ENCODE measurements around the gene MRFAP1L1. TPM values are rescaled to one million over a fixed set of nuclear protein-coding genes. Genes with fewer than 3 reads are reported as not detected.

The MRFAP1L1 gene
- total RNA-seq, 1 donor from 2014 or later = 69.3 TPM

DNA sequence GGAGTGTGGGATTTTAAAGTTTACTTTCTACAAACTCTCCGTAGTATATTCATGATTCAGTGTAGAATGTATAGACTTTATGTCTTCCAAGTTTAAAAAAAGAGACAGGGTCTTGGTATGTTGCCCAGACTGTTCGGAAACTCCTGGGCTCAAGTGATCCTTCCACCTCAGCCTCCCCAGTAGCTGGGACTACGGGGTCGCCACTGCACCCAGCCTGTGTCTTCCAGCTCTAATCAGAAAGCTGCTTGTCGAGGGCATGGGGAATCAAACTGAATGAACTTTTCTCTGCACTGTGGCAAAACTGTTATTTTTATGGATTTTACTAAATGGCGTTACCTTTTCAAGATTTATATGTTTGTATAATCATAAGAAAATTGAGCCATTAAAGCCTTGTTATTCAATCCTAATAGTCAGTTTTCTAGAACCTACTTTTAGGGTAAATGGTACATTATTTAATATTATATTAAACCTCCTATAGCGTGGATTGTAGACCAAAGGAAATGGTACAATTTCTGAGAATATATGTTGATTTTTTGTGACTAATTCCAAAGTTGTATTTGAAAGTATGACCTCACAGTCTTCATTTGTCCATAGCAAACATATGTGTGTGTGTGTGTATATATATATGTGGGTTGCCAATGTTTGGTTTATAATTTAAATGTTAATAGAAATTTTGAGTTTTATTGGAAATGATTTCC is 7.4 kb upstream of the MRFAP1L1 start:
- peak overlapping the region; percentile 92 for H3K4me3 Mint-ChIP-seq (ENCODE audit: low read depth)
- H3K27ac Mint-ChIP-seq = peak overlapping the region; percentile 93
- no peak for DNase-seq (ENCODE audit: low spot score, unreplicated experiment)

DNA sequence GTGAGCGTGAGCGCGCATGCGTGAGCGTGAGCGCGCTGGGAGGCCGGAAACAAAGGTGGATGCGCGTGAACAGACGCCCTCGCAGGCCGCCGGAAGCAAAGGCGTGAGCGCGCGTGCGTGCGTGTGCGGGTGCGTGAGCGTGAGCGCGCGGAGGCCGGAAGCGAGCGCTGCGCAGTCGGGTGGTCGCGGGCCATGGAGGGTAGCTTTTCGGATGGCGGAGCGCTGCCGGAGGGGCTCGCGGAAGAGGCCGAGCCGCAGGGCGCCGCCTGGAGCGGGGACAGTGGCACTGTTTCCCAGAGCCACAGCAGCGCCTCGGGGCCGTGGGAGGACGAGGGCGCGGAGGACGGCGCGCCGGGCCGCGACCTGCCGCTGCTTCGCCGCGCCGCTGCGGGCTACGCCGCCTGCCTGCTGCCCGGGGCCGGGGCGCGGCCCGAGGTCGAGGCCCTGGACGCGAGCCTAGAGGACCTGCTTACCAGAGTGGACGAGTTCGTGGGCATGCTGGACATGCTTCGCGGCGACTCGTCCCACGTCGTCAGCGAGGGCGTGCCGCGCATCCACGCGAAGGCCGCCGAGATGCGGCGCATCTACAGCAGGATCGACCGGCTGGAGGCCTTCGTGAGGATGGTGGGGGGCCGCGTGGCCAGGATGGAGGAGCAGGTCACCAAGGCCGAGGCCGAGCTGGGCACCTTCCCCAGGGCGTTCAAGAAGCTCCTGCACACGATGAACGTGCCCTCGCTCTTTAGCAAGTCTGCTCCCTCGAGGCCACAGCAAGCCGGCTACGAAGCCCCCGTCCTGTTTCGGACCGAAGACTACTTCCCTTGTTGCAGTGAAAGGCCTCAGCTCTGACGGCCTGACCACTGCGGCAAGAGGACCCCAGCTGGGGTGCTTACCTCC is 6.6 kb upstream of the MRFAP1L1 start, which contains the start of gene BLOC1S4:
TSS of gene BLOC1S4 (plus strand) at position 157 of the 894 bp plus-strand sequence. CDS start at position 193, 36 bp downstream.
- Mint-ChIP-seq H3K4me3 (ENCODE audit: low read depth) (peak within 1 kb of the TSS; percentile 92), H3K27ac (peak within 1 kb of the TSS; percentile 93), H3K4me1 (ENCODE audit: low read depth) (peaks cover 18% of the 10 kb centered on the region), H3K36me3 (ENCODE audit: insufficient read depth) (peaks cover 3% of the 10 kb centered on the region), H3K27me3 (peaks cover 9% of the 10 kb centered on the region), H3K9me3 (ENCODE audit: low read depth) (no peaks in the 10 kb centered on the region)
- TF ChIP-seq, protein P1, sequence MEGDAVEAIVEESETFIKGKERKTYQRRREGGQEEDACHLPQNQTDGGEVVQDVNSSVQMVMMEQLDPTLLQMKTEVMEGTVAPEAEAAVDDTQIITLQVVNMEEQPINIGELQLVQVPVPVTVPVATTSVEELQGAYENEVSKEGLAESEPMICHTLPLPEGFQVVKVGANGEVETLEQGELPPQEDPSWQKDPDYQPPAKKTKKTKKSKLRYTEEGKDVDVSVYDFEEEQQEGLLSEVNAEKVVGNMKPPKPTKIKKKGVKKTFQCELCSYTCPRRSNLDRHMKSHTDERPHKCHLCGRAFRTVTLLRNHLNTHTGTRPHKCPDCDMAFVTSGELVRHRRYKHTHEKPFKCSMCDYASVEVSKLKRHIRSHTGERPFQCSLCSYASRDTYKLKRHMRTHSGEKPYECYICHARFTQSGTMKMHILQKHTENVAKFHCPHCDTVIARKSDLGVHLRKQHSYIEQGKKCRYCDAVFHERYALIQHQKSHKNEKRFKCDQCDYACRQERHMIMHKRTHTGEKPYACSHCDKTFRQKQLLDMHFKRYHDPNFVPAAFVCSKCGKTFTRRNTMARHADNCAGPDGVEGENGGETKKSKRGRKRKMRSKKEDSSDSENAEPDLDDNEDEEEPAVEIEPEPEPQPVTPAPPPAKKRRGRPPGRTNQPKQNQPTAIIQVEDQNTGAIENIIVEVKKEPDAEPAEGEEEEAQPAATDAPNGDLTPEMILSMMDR (IDR thresholded peaks at IDR 0.05; ENCODE audit: unreplicated experiment) = peak; percentile 29
- peak; percentile 80 for DNase-seq (ENCODE audit: low spot score, unreplicated experiment)

More for the DNA sequence above, 7.4 kb upstream of the MRFAP1L1 start:
- H3K36me3 Mint-ChIP-seq (ENCODE audit: insufficient read depth) = peaks cover 3% of the 10 kb centered on the region
- peaks cover 18% of the 10 kb centered on the region for H3K4me1 Mint-ChIP-seq (ENCODE audit: low read depth)
- no peaks in the 10 kb centered on the region for H3K9me3 Mint-ChIP-seq (ENCODE audit: low read depth)
- TF ChIP-seq, protein P1 (IDR thresholded peaks at IDR 0.05; ENCODE audit: unreplicated experiment) = no peak
- peaks cover 9% of the 10 kb centered on the region for H3K27me3 Mint-ChIP-seq

- TF ChIP-seq, protein P1 (IDR thresholded peaks at IDR 0.05; ENCODE audit: unreplicated experiment) = no peak
- peak overlapping the region; percentile 92 for H3K27ac Mint-ChIP-seq
- peaks cover 3% of the 10 kb centered on the region for H3K36me3 Mint-ChIP-seq (ENCODE audit: insufficient read depth)
- H3K9me3 Mint-ChIP-seq (ENCODE audit: low read depth) = no peaks in the 10 kb centered on the region
- peak overlapping the region; percentile 92 for H3K4me3 Mint-ChIP-seq (ENCODE audit: low read depth)
- DNase-seq (ENCODE audit: low spot score, unreplicated experiment) = no peak
- peaks cover 18% of the 10 kb centered on the region for H3K4me1 Mint-ChIP-seq (ENCODE audit: low read depth)
- peaks cover 13% of the 10 kb centered on the region for H3K27me3 Mint-ChIP-seq
Observed at GRCh38 chr4:6715704-6716017, 6.0 kb upstream of the MRFAP1L1 start.

- Mint-ChIP-seq H3K36me3 (ENCODE audit: insufficient read depth) (peaks cover 3% of the 10 kb centered on the region), H3K4me3 (ENCODE audit: low read depth) (peak overlapping the region; percentile 41), H3K4me1 (ENCODE audit: low read depth) (peaks cover 19% of the 10 kb centered on the region), H3K9me3 (ENCODE audit: low read depth) (no peaks in the 10 kb centered on the region), H3K27me3 (peaks cover 14% of the 10 kb centered on the region), H3K27ac (no peak overlapping the region)
- TF ChIP-seq, protein P1 (IDR thresholded peaks at IDR 0.05; ENCODE audit: unreplicated experiment) = no peak
- no peak for DNase-seq (ENCODE audit: low spot score, unreplicated experiment)
Observed at GRCh38 chr4:6714954-6715353, 5.3 kb upstream of the MRFAP1L1 start.

- peak overlapping the region; percentile 25 for H3K4me3 Mint-ChIP-seq (ENCODE audit: low read depth)
- no peak for DNase-seq (ENCODE audit: low spot score, unreplicated experiment)
- peaks cover 30% of the 10 kb centered on the region for H3K4me1 Mint-ChIP-seq (ENCODE audit: low read depth)
- H3K9me3 Mint-ChIP-seq (ENCODE audit: low read depth) = peaks cover 8% of the 10 kb centered on the region
- TF ChIP-seq, protein P1 (IDR thresholded peaks at IDR 0.05; ENCODE audit: unreplicated experiment) = no peak
- no peak overlapping the region for H3K27ac Mint-ChIP-seq
- H3K36me3 Mint-ChIP-seq (ENCODE audit: insufficient read depth) = peaks cover 22% of the 10 kb centered on the region
- H3K27me3 Mint-ChIP-seq = peaks cover 14% of the 10 kb centered on the region
Observed at GRCh38 chr4:6710996-6711395, 1.3 kb upstream of the MRFAP1L1 start.

Data from progenitor cell of endocrine pancreas (in vitro differentiated cells).